Adipocyte (in vitro differentiated cells): Measurements from ENCODE around the gene ANAPC5.
"Not testable (repeated sequence)": the region's sequence is repeated elsewhere in the genome, so short reads cannot be mapped to it uniquely, and the experiment has no call there.

ENCODE experiments used
- DNase-seq: peaks from one replicate; pipeline ENCODE4 v3.0.0-alpha.2; 2015; ENCODE audit warnings: low read depth
- H3K27me3 ChIP-seq: replicated peaks from 2 replicates; pipeline ENCODE4 v1.7.0; 2013; ENCODE audit warnings: mild to moderate bottlenecking, low read length, moderate library complexity; ENCODE audit not compliant: control insufficient read depth, insufficient read depth
- H3K36me3 ChIP-seq: 2 replicates; pipeline ENCODE4 v1.7.0; 2013; ENCODE audit warnings: low read length, mild to moderate bottlenecking, moderate library complexity; ENCODE audit not compliant: control insufficient read depth, insufficient read depth, severe bottlenecking
- H3K4me1 ChIP-seq: 2 replicates; pipeline ENCODE4 v1.7.0; 2013; ENCODE audit warnings: mild to moderate bottlenecking, low read length, moderate library complexity; ENCODE audit not compliant: control insufficient read depth, insufficient read depth
- H3K4me3 ChIP-seq: 2 replicates; pipeline ENCODE4 v1.7.0; 2013; ENCODE audit warnings: mild to moderate bottlenecking, low read length, moderate library complexity
- H3K9ac ChIP-seq: 2 replicates; pipeline ENCODE4 v1.7.0; 2013; ENCODE audit warnings: mild to moderate bottlenecking, low read length, moderate library complexity
- H3K9me3 ChIP-seq: 2 replicates; pipeline ENCODE4 v1.7.0; 2013; ENCODE audit warnings: mild to moderate bottlenecking, low read length, moderate library complexity; ENCODE audit not compliant: control insufficient read depth

The ANAPC5 gene

GRCh38 chr12:121301876-121302275, 50.3 kb downstream of the ANAPC5 start:
- H3K36me3 ChIP-seq, result no peaks in the 10 kb centered on the region
- H3K9me3 ChIP-seq, result no peaks in the 10 kb centered on the region

DNA sequence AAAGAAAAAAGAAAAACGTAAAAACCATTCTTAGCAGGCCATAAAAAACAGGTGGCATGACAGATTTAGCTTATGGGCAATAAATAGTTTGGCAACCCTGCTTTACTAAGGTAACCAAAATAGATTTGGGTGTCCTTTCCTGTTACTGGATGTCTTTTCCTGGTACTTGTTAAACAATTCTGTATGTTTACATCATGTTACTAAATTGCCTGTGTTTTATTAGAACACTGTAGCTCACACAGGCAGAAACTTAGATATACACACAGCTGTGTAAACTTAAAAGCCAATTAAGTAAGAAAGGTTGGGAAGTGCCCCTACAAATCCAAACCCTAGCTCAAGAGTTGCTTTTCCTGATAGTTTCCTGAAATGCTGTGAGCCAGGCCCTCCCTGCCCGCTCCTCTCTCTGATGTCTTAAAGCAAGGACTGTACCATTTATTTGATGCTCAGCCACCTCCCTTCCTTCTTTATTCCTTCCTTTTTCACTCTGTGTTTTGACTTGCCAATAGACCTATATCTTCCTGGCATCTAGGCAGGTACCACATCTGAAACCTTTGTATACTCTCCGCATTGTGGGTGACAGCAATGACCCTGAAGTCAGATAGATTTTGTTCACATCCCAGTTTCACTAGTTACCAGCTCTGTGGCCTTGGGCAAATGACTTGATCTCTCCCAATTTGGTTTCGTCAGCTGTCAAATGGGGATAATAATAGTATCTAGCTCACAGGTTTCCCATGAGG, 52.0 kb downstream of the ANAPC5 start:
- no peak overlapping the region for H3K4me3 ChIP-seq
- H3K9ac ChIP-seq, result no peak overlapping the region
- H3K9me3 ChIP-seq, result no peaks in the 10 kb centered on the region
- H3K27me3 ChIP-seq, result no peaks in the 10 kb centered on the region
- peaks cover 12% of the 10 kb centered on the region for H3K4me1 ChIP-seq
- no peaks in the 10 kb centered on the region for H3K36me3 ChIP-seq
- no peak for DNase-seq

More at GRCh38 chr12:121301876-121302275, 50.3 kb downstream of the ANAPC5 start:
- Histone ChIP-seq H3K4me1 (peaks cover 8% of the 10 kb centered on the region), H3K27me3 (no peaks in the 10 kb centered on the region), H3K9ac (no peak overlapping the region), H3K4me3 (no peak overlapping the region)
- peak; percentile 14 for DNase-seq

- Histone ChIP-seq H3K4me1 (peaks cover 14% of the 10 kb centered on the region), H3K36me3 (no peaks in the 10 kb centered on the region), H3K27me3 (no peaks in the 10 kb centered on the region), H3K4me3 (no peak overlapping the region), H3K9me3 (no peaks in the 10 kb centered on the region), H3K9ac (no peak overlapping the region)
- DNase-seq, result no peak
These were observed 52.5 kb downstream of the ANAPC5 start for GRCh38 chr12:121299662-121300061.

- H3K36me3 ChIP-seq, H3K27me3 ChIP-seq, H3K9ac ChIP-seq, H3K9me3 ChIP-seq, DNase-seq, H3K4me3 ChIP-seq: not testable (repeated sequence)
- peaks cover 18% of the 10 kb centered on the region for H3K4me1 ChIP-seq
These were observed 53.8 kb downstream of the ANAPC5 start for GRCh38 chr12:121298411-121298810.

DNA sequence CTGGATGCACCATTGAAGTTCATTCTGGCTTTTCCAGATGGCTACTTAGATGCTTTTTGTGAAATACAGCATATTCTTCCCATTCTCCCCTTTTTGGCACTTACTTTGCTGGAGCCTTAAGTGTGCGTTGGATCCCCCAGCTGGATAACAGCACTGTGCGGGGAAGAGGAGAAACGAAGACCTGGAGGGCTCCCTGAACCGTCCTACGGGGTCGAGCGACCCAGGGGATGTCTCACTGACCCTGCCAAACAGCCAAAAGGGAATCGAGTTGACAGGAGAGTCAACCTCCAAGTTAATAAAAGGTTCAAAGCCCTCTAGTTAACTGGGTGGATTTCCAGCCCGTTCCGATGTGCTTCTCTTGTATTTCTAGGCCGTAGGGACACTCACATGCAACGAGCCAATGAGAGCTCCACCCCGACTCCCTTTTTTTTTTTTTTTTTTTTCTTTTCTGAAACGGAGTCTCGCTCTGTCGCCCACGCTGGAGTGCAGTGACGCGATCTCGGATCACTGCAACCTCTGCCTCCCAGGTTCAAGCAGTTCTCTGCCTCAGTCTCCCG, 54.7 kb downstream of the ANAPC5 start:
- Histone ChIP-seq H3K9ac (peak overlapping the region; percentile 81), H3K4me1 (peaks cover 19% of the 10 kb centered on the region), H3K4me3 (peak overlapping the region; percentile 87), H3K9me3 (no peaks in the 10 kb centered on the region), H3K27me3 (no peaks in the 10 kb centered on the region), H3K36me3 (no peaks in the 10 kb centered on the region)
- peak; percentile 36 for DNase-seq

DNA sequence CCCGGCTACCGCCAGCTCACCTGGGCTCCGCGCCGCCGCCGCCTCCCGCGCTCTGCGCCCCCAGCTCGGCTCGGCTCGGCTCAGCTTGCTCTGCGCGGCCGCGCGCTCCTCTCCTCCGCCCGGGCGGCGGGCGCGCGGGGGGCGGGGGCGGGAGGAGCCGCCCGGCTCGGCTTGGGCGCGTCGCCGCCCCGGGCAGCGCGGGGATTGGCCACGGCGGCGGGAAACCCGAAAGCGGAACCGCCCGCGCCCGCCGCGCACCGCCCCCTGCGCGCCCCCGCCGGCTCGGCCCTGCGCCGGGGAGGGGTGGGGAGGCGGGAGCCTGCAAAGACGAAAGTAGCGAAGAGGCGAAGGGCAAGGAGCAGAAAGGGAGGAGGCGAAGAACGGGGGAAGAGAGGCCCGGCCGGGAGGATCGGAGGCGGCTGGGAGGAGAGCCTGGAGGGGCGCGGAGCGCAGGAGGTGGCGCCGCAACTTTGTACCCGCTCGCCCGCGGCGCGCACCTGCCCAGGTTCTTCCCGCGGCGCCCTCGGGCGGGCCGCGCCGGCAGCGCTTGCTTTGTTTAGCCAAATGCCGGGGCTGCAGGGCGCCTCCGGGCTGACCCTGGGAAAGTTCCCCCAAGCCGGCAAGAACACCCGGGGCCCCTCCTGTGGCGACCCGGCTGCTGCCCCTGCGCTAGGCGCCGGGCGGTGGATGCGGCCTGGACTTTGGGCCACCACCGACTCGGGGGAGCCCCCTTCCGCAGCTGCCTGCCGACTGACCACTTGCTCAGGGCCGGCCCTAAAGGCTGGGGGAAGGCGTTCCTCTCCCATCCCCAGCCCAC, 55.4 kb downstream of the ANAPC5 start, which contains the start of gene CAMKK2:
CAMKK2 (minus strand) TSS at position 92 of the 817 bp plus-strand sequence. CDS start 22,183 bp downstream, outside the sequence.
- peaks cover 19% of the 10 kb centered on the region for H3K4me1 ChIP-seq
- no peaks in the 10 kb centered on the region for H3K9me3 ChIP-seq
- peak within 1 kb of the TSS; percentile 93 for H3K9ac ChIP-seq
- no peaks in the 10 kb centered on the region for H3K36me3 ChIP-seq
- peak; percentile 95 for DNase-seq
- no peaks in the 10 kb centered on the region for H3K27me3 ChIP-seq
- peak within 1 kb of the TSS; percentile 96 for H3K4me3 ChIP-seq

DNA sequence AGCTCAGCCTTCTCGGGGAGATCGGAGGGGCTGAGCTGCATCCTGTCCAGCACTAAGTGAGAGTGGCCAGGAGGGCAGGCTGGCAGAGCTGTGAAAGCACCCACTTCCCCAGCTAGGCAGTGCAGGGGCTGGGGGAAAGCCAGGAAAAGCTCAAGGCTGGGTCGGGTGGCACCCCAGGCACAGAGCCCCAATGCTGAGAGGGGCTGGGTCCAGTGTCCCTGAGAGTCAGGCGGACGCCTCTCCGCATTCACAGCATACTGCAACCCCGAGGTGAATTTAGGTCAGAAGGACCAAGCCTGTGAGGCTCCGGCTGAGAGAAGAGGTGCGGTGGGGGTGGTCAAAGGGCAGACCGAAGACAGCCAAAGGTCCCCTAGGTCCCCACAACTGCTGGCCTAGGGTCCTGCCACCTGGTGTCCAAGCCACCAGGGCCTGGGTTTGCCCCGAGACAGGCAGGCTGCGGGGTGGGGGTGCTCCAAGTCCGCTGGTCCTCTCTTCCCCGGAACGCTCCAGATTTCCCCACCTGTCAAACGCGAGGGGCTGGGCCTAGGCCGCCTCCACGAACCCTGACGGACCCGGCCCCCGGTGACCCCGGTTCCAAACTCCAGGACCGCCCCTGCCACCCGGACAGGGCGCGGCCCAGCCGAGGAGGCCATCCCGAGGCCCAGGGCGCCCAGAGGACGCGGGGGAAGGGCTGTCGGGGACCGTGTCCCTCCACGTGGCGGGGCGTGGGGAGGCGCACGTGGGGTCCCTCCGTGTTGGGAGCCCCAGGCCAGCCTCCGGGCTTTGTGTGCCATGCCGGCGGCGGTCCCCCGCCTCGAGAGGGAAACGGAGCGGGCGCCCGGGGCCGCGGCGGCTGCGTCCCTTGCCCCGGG, 56.2 kb downstream of the ANAPC5 start:
- DNase-seq, result peak; percentile 52
- H3K4me3 ChIP-seq, result peak overlapping the region; percentile 96
- peaks cover 19% of the 10 kb centered on the region for H3K4me1 ChIP-seq
- H3K27me3 ChIP-seq, result no peaks in the 10 kb centered on the region
- H3K36me3 ChIP-seq, result peaks cover 6% of the 10 kb centered on the region
- H3K9me3 ChIP-seq, result no peaks in the 10 kb centered on the region
- peak overlapping the region; percentile 93 for H3K9ac ChIP-seq

DNA sequence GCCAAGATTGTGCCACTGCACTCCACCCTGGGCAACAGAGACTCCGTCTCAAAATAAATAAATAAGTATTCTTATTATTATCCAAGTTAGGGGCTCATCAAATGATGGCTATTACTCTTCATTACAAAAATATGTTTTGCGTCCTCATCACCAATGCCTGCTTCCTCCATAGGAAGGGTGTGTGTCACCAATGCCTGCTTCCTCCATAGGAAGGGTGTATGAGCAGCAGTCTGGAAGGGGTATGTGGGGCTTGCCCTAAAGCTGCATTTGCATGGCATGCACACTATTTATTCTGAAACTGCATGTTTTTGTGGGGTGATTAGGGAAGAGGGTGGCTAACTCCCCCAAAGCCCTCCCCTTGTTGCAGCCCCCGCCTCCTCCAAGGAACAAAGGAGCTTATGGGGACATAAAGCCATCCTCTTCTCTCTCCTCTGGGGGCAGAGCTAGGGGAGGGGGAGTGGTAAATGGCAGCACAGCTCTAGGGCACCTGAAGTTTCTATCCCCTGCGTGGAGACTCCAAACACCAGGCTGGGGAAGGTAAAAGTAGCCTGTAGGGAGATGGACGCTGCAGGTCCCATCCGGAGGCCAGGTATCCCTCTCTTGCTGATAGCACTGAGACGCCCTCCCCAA, 57.0 kb downstream of the ANAPC5 start:
- DNase-seq, result peak; percentile 9
- Histone ChIP-seq H3K9me3 (no peaks in the 10 kb centered on the region), H3K36me3 (peaks cover 6% of the 10 kb centered on the region)

GRCh38 chr12:121294151-121294889, 57.9 kb downstream of the ANAPC5 start:
- H3K4me3 ChIP-seq, result no peak overlapping the region
- H3K9me3 ChIP-seq, result no peaks in the 10 kb centered on the region
- H3K36me3 ChIP-seq, result peaks cover 6% of the 10 kb centered on the region
- H3K9ac ChIP-seq, result no peak overlapping the region
- DNase-seq, result no peak
- H3K4me1 ChIP-seq, result peaks cover 27% of the 10 kb centered on the region
- H3K27me3 ChIP-seq, result no peaks in the 10 kb centered on the region

More for the DNA sequence above, 57.0 kb downstream of the ANAPC5 start:
- peak overlapping the region; percentile 96 for H3K4me3 ChIP-seq
- H3K4me1 ChIP-seq, result peaks cover 19% of the 10 kb centered on the region
- no peaks in the 10 kb centered on the region for H3K27me3 ChIP-seq
- peak overlapping the region; percentile 93 for H3K9ac ChIP-seq

DNA sequence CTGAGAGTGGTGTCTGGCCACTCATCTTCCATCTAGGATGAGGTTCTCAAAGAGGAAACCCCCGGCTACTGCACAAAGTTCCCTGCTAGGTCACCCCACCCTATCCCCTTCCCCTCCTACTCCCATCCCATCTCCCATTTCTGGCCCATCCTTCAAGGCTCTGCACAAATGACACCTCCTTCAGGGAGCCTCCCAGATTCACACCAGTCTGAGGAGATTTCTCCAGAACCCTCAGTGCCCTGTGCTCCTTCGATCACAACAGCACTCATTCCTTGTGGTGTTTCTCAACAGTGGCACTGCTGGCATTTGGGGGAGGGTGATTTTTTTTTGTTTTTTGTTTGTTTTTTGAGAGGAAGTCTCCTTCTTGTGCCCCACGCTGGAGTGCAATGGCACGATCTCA, 58.6 kb downstream of the ANAPC5 start:
- no peak for DNase-seq
- Histone ChIP-seq H3K9ac (no peak overlapping the region), H3K4me1 (peaks cover 33% of the 10 kb centered on the region), H3K36me3 (peaks cover 6% of the 10 kb centered on the region), H3K9me3 (no peaks in the 10 kb centered on the region), H3K27me3 (no peaks in the 10 kb centered on the region), H3K4me3 (no peak overlapping the region)
